HG03571 (cell line): ENCODE results near the gene LETMD1.
"Not testable (repeated sequence)": the region's sequence is repeated elsewhere in the genome, so short reads cannot be mapped to it uniquely, and the experiment has no call there.

Experiments used
- ATAC-seq: cut with Tn5 transposase; IDR thresholded peaks from one replicate; pipeline ENCODE4 v1.9.1; 2021; ENCODE audit not compliant: unreplicated experiment

Gene LETMD1

GRCh38 chr12:51047655-51048540 lies at the start of gene LETMD1:
Gene LETMD1 (plus strand): TSS chr12:51048327. CDS start chr12:51048357, 30 bp downstream.
- peak; percentile 91 for ATAC-seq

GRCh38 chr12:50999093-50999492 lies 49.0 kb upstream of the LETMD1 start:
- no peak for ATAC-seq

- ATAC-seq, result no peak
These were observed 47.9 kb upstream of the LETMD1 start for GRCh38 chr12:51000245-51000644.

- ATAC-seq, result no peak
These were observed 46.3 kb upstream of the LETMD1 start for GRCh38 chr12:51001799-51002198.

- ATAC-seq, result no peak
These were observed 43.6 kb upstream of the LETMD1 start for GRCh38 chr12:51004504-51004903.

GRCh38 chr12:51005030-51005429 lies 43.1 kb upstream of the LETMD1 start:
- ATAC-seq, result no peak

- ATAC-seq, result no peak
These were observed 42.5 kb upstream of the LETMD1 start for GRCh38 chr12:51005671-51006070.

GRCh38 chr12:51008329-51009055 lies 39.6 kb upstream of the LETMD1 start:
- ATAC-seq, result no peak

- ATAC-seq, result no peak
These were observed 39.1 kb upstream of the LETMD1 start for GRCh38 chr12:51009056-51009440.

GRCh38 chr12:51011955-51012354 lies 36.2 kb upstream of the LETMD1 start:
- no peak for ATAC-seq

GRCh38 chr12:51012570-51013236 lies 35.4 kb upstream of the LETMD1 start:
- ATAC-seq, result no peak

GRCh38 chr12:51013441-51013840 lies 34.7 kb upstream of the LETMD1 start:
- no peak for ATAC-seq

- ATAC-seq, result not testable (repeated sequence)
These were observed 33.7 kb upstream of the LETMD1 start for GRCh38 chr12:51014467-51014866.

GRCh38 chr12:51017452-51017851 lies 30.7 kb upstream of the LETMD1 start:
- no peak for ATAC-seq

GRCh38 chr12:51018956-51019355 lies 29.2 kb upstream of the LETMD1 start:
- ATAC-seq, result no peak

GRCh38 chr12:51019927-51020326 lies 28.2 kb upstream of the LETMD1 start:
- no peak for ATAC-seq

GRCh38 chr12:51020448-51021182 lies 27.5 kb upstream of the LETMD1 start:
- ATAC-seq, result no peak

- ATAC-seq, result no peak
These were observed 26.4 kb upstream of the LETMD1 start for GRCh38 chr12:51021694-51022093.

- ATAC-seq, result no peak
These were observed 24.3 kb upstream of the LETMD1 start for GRCh38 chr12:51023625-51024382.

GRCh38 chr12:51025338-51025835 lies 22.7 kb upstream of the LETMD1 start:
- no peak for ATAC-seq
